SH-SY5Y (cell line): ENCODE measurements around the gene LCP2.
A peak's percentile ranks its signal among the peaks of the same experiment; 100 is the strongest.

ENCODE experiments used
- GATA2 ChIP-seq: IDR thresholded peaks from 2 replicates; pipeline ENCODE4 v1.6.1; 2011; ENCODE audit warnings: mild to moderate bottlenecking, low read depth, low read length
- GATA3 ChIP-seq: IDR thresholded peaks from 2 replicates; pipeline ENCODE4 v1.6.1; 2011; ENCODE audit warnings: low read depth, mild to moderate bottlenecking, low read length, moderate library complexity

Gene LCP2

DNA sequence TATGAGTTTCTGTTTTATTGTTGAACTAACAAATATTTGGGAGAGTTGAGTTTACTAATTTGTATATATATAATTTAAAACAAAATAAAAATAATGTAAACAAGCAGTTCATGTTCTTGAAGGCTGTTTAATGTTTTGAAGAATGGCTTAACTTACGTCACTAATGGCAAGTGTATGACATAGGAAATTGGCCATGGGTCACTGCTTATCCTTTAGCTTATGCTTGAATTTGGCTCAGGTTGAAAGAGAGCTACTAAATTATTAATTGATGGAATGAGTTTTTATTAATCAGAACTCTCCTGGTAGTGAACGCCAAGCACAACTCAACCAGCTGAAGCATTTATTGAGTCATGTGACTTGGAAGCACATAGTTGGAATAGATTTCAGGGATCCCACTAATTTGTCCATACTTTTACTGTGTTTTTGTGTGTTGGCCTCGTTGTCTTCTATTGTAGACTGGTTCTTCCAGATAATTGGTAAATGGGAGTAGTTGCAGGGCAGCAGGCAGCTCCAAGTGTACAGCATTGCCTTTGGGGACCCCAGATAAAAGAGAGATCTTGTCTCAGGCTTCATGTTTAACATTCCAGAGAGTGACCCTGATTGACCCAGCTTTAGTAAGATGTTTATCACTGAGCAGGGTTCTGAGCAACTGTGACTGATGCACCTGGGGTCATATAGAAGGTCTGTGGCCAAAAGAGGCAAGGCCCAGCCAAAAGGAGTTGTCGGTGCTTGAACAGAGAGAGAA, 51.3 kb downstream of the LCP2 start:
- TF ChIP-seq GATA3, result no peak

DNA sequence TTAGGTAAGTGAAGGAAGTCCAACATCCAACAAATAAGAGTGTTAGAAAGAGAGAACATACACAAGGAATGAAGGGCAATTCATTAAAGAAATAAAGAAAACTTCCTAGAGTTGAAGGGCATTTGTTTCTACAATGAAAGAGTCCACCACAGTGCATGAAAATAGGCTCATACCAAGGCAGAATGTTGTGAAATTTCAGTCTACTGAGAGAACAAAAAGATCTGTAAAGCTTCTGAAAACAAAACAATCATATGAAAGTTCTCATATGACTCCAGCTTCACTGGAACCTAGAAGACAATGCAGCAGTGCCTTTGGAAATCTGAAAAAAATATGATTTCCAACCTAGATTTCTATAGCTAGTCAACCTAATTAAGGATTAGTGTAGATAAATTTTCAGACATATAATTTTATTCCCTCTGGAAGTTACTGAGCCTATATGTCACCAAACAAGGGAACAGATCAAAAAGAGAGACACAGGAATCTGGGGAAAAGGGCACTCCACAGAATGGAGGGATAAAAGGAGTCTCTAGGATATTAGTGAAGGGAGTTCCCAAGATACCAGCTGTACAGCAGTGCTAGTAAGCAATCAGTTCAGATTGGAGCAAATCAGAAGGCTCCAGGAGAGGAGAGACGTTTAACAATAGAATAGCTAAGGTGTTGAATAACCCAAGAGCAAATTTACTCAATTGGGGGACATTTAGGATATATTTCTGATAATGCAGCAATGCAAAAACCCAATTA, 59.0 kb downstream of the LCP2 start:
- TF ChIP-seq GATA3, result no peak
- no peak for TF ChIP-seq GATA2

DNA sequence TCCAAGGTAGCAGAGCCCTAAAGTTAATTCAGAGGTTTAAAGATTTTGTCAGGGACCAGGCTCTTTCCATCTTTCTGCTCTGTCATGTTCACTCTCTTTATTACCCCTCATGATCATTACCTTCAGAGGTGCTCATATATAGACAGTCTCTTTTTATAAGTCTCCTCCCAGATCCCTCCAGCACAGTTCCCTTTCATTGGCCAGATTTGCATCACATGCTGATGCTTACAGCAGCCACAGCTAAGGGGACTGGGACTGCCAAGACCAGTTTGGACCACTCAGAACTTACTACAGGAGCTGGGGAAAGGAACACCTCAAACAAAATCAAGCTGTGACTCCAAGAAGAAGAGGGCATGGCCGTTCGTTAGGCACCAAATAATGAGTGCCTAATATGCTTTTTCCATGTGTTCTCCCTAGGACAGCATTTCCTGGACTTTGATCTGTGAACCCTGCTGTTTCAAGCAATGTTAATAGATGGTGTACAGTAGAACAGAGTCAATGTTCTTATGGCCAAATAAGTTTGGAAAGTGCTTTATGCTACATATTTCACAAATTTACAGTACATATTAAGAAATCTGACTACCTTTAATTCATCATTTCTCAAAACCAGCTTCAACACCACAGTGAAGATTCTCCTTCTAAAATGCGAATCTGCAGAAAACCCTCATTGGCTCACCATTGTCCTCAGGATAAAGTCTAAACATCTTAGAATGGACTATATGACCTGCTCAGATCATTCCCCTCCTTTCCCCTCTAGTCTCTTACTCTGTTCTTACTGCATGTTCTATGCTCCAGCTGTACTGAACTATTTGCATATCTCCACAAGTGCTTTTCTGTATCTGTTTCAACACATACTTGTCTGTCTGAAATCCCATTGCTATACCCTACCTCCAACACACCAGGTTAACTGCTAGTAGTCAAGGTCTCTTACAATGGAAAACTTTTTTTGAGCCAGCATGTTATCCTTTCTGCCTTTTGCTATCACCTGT, 61.4 kb downstream of the LCP2 start:
- no peak for TF ChIP-seq GATA2
- no peak for TF ChIP-seq GATA3

DNA sequence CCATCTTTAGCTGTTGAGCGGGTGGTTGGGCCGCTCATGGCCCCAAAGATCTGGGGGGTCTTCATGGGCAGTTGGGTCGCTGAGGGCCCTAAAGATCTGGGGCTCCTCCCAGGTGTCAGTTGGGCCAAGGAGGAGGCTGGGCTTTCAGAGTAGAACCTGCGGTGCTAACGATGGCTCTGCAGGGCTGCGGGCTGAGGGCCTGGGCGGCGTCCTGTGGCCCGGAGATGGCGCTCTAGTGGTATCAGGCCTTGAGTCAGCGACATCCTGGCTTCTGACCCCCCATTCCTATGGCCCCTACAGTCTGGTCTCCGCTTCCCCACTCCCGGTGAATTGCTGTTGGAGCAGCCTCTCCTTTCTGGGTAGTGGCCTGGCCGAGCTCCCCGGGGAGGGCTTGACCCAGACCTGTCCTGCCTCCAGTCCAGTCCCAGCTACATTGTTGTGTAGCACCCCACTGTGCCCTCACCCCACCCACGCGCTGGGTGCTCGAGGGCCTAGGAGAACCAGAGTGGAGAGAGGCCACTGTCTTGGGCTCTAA, 64.2 kb downstream of the LCP2 start:
- no peak for TF ChIP-seq GATA2
- TF ChIP-seq GATA3, result no peak

DNA sequence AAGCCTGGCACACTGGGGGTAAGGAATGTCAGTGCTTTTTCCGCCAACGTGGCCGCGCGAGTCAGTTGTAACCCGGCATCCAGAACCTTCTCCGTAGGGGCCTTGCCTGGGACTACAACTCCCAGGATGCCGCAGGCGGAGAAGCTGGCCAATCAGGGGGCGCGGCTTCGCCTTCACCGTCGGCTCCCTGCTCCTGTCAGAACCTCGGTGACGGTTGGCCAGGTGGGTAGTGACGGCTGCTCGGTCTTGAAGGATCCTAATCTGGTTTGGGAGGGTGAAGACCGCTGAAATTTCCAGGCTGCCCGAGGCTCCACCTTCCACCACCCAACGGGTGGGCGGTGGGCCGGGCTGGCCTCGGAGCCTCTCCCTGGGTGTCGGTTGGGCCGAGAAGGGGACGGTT, 64.8 kb downstream of the LCP2 start, which contains the start of gene C5orf58:
C5orf58 (plus strand) TSS at position 200 of the 400 bp plus-strand sequence. CDS start 1,992 bp downstream, outside the sequence.
- TF ChIP-seq GATA3, result no peak
- no peak for TF ChIP-seq GATA2

DNA sequence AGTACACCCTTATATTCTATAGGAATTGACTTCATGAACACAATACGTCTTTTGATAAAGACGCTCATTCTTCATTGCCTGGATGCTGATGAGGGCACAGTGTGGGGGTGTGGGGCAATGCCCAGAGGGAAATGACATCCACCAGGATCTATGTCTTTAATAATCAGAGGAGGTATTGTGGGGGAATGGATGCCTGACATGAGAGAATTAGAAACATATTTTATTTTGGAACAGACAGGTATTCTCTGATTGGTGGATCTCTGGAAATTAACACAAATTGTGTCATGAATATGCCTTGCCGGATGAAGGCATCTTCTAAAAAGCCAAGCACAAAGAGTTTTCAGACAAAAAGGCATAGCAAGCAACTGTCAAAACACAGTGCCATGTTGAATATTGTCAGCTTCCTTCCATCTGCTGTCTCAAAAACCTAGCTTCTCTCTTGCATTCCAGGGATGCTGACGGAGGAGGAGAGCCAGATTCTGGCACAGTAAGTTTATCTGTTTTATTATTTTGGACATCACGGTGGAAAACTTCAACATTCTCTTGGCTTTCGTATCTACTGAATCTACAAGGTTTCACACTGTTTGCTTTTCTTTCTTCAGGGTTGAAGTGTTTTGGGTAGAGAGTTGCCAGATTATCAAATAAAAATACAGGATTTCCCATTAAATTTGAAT, 68.7 kb downstream of the LCP2 start:
- TF ChIP-seq GATA2 (no peak), GATA3 (no peak)

DNA sequence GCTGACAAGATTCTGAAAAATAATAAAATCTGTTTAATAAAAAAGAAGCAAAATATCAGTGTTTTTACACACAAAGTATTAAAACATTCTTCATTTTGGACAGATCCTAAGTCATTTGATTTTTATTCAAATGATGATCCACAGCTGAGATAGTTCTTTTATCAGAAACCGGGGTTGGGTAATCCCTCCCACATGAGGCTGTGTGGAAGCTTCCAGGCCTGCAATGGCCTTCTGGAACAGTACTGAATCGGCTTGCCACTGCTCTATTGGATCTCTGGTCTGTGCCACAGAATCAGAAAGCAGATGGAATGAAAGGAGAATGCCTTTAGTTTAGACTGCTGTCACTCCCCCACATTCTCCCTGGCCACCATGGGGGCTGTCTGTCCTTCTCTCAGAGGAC, 70.9 kb downstream of the LCP2 start:
- TF ChIP-seq GATA2 (peak; percentile 24; the same call in 1 of the 2 replicates), GATA3 (no peak)

DNA sequence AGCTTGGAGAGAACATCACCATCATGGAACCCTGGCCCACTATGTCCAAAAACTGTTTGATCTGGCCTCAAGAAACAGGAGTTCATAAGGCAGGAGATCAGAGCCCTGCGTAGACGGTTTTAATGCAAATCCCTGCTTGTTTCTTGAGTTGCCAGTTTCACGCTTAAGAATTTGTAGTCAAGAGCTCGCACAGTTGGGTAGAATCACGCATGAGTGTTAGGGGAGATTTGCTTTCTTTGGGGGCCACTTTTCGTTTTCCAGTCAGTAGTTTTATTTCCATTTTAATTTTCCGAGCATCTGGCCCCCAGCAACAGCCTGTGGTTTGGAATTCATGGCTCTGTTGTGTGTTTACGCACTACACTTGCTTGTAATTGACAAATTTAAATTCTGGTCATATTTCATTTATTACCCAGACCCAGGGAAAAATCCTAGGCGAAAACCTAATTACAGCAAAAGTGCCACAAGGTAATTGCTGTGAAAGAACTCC, 71.4 kb downstream of the LCP2 start:
- TF ChIP-seq GATA3 (no peak), GATA2 (no peak)

DNA sequence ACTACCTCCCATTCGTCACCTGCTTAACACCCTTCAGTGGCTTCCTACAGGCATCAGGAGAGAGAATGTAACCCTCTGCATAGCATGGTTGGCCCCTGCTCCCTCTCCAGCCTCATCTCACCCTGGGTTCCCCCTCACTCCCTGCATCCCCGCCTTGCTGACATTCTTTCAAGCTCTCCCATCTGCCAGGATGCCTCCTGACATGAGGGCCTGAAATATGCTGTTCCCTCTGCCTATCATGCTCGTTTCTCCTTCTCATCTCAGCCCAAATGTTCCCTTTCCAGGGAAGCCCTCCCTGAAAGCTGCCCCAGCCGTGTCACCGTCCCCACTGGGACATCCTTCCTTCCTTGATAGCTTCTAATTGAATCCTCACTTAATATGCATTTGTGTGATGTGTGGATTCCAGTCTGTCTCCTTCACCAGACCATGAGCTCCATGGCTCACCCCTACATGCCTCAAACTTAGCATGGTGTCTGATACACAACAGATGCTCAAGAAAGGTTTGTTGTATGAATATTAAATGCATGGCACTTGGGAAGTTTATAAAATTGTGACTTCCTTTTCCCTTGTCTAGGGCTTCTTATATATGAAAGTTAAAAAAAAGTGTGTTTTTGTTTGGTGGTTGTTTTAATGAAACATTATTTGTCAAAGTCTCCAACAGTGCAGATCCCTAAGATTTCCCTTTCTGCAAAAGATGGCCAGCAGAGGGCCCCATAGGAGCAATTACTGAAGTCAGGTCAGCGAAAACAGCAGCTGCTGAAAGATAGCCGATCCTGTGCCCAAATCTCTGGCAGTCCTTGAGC, 72.0 kb downstream of the LCP2 start:
- TF ChIP-seq GATA2, result 0 out of 2 replicates have a peak, but pooled peaks have one; percentile 18
- TF ChIP-seq GATA3, result no peak

DNA sequence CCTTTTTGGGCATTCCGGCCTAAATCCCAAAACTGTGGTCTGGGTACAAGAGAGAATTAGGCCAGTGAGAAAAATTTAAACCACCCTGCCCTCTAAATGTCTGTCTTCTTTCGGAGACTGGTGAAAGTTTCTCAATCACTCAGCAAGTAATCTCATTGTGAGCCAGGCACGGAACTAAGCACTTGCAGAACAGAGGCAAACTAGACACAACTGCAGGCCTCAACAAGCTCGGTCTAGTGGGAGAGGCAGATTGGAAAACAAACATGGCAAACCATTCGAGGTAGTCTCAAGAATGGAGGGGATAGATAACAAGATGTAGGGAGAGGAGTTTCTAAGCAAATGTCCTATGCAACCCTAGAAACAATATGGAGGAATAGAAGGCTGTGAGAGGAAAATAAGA, 73.7 kb downstream of the LCP2 start:
- TF ChIP-seq GATA3 (no peak), GATA2 (no peak)

DNA sequence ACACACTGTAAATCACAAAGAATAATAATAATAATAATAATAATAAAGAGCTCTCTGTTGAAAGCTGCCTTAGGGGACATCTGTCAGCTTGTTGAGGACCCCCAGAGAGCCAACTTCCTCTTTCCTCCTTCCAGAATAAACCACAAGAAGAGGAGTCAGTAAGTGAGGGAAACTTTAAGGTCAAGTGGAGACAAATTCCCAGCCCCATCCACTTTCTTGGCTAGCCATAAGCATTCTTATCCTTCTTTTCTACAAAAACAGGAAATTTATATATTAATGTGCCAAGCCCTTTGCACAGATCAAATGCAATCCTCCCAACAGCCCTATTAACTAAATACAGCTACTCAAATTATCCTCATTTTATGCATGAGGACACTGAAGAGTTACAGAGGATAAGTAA, 74.2 kb downstream of the LCP2 start:
- TF ChIP-seq GATA3, result no peak
- no peak for TF ChIP-seq GATA2

DNA sequence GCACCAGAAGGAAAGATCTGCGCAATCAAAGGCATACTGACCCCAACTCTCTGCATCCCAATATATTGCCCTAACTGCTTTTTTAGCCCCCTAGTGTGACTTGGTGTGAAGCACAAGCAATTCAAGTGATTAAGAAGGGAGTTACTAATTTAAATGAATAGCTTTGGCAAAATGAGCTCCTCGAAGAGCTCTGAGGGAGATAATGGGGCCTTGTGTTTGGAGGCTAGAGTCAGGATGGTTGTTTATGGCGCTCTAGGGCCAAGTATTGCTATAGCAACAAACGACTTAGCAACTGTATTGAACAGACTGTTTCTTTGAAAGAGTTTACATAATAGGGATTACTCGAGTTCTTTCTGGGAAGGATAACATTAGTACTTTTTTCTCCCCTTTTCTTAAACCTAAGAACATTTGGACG, 76.2 kb downstream of the LCP2 start:
- TF ChIP-seq GATA2 (no peak), GATA3 (no peak)

DNA sequence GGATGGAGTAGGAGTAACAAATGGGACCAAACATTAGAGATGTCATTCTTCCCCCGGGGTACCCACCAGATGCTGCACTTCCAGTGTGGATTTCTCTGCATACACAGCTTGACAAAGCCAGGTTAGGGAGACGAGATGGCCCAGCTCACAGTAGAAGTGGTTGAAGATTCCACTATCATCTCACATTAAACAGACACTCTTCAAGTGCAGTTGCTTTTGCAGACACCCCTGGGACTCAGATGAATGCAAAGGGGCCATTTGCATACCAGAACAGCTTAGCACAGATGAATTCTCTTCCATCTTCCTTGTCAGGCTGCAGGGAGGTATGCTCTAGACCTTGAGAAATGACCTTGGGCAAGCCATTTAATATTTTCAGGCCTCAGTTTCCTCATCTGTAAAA, 77.4 kb downstream of the LCP2 start:
- no peak for TF ChIP-seq GATA2
